Measurements from ENCODE around the gene SH3PXD2A. TPM values are rescaled to one million over a fixed set of nuclear protein-coding genes. Genes with fewer than 3 reads are reported as not detected.
A peak's percentile ranks its signal among the peaks of the same experiment; 100 is the strongest.

Gene SH3PXD2A, protein sequence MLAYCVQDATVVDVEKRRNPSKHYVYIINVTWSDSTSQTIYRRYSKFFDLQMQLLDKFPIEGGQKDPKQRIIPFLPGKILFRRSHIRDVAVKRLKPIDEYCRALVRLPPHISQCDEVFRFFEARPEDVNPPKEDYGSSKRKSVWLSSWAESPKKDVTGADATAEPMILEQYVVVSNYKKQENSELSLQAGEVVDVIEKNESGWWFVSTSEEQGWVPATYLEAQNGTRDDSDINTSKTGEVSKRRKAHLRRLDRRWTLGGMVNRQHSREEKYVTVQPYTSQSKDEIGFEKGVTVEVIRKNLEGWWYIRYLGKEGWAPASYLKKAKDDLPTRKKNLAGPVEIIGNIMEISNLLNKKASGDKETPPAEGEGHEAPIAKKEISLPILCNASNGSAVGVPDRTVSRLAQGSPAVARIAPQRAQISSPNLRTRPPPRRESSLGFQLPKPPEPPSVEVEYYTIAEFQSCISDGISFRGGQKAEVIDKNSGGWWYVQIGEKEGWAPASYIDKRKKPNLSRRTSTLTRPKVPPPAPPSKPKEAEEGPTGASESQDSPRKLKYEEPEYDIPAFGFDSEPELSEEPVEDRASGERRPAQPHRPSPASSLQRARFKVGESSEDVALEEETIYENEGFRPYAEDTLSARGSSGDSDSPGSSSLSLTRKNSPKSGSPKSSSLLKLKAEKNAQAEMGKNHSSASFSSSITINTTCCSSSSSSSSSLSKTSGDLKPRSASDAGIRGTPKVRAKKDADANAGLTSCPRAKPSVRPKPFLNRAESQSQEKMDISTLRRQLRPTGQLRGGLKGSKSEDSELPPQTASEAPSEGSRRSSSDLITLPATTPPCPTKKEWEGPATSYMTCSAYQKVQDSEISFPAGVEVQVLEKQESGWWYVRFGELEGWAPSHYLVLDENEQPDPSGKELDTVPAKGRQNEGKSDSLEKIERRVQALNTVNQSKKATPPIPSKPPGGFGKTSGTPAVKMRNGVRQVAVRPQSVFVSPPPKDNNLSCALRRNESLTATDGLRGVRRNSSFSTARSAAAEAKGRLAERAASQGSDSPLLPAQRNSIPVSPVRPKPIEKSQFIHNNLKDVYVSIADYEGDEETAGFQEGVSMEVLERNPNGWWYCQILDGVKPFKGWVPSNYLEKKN
- 50.3 TPM for total RNA-seq

DNA sequence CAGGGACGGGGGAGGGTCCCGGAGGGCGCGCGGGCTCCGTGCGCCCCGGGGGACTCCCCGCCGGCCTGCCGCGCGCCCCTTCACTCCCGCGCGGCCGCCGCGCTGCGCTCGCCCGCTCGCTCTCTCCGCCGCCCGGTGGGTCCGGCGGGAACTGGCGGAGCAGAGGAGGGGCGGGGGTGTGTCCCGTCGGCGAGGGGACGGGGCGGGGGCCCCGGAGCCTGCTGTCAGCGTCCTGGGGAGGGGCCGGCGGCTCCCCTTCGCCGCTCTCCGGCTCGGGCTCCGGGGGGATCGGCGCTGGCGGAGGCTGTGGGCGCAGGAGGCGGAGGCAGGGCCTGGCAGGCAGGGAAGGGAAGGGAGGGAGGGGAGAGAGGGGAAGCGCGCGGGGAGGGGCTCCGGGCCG, at the start of gene SH3PXD2A:
SH3PXD2A (minus strand) TSS at position 153 of the 400 bp plus-strand sequence. CDS start 310 bp downstream, outside the sequence.
- DNase-seq (ENCODE audit: low spot score): peak; percentile 62

DNA sequence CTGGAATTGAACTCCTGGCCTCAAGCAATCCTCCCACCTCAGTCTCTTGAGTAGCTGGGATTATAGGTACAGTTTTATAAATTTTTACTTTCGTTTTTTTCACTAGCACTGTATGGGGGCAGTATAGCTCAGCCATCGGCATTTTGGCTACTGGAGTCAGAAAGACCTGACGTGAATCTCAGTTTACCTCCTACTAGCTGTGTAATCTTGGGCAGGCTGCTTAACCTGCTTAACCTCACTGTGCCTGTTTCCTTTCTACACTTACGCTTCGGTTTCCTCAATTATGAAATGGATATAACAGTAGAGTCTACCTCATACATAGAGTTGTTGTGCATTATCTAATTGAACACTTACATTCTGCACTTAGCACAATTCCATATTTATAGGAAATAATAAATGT, 45.9 kb upstream of the SH3PXD2A start:
- no peak for DNase-seq (ENCODE audit: low spot score)

DNA sequence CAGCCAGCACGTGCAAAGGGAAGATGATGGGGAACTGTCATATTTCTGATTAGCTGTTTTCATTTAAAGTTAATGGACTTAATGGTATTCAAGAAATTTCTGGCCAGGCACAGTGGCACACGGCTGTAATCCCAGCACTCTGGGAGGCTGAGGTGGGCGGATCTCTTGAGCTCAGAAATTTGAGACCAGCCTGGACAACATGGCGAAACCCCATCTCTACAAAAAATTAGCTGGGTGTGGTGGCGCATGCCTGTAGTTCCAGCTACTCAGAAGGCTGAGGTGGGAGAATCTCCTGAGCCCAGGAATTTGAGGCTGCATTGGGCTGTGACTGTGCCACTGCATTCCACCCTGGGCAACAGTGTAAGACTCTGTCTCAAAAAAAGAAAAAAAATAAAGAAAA, 43.9 kb upstream of the SH3PXD2A start:
- no peak for DNase-seq (ENCODE audit: low spot score)

DNA sequence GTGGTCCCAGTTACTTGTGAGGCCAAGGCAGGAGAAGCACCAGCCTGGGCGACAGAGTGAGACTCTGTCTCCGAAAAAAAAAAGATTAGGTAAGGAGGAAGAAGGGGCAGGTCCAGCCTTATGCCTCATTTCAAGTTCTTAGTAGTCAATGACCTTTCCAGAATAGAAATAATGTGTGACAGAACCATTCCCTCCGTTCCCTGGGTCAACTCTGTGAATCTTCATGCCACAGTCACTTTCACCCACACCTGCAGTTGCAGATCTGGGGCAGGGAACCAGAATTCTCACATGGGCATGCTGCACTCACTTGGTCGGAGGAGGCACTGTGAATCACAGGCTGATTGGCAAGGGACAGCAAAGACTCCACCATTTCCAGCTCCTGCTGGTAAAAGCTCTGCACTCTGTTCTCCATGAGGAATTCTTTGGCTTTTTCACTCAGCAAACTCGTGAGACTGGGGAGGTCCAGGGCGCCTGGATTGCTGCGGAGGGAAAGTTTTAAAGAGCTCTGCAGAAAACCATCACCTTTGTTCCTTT, 41.9 kb upstream of the SH3PXD2A start:
- no peak for DNase-seq (ENCODE audit: low spot score)

DNA sequence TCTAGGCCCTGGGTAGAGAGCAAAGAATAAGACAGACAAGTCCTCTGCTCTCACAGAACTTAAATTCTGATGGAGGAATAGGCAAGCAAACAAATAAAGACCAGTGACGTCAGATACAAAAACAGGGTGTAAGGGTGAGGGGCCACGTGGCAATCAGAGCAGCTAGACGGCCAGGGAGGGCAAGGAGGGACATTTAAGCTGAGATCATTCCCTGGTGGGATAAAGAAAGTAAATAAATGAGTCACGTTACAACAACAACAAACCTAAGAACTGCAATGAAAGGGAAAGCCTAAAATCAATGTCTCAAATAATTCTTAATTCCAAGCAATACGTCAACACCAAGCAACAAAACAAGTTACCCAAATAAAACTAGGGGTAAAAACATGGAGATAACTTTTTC, 40.8 kb upstream of the SH3PXD2A start:
- DNase-seq (ENCODE audit: low spot score): no peak

DNA sequence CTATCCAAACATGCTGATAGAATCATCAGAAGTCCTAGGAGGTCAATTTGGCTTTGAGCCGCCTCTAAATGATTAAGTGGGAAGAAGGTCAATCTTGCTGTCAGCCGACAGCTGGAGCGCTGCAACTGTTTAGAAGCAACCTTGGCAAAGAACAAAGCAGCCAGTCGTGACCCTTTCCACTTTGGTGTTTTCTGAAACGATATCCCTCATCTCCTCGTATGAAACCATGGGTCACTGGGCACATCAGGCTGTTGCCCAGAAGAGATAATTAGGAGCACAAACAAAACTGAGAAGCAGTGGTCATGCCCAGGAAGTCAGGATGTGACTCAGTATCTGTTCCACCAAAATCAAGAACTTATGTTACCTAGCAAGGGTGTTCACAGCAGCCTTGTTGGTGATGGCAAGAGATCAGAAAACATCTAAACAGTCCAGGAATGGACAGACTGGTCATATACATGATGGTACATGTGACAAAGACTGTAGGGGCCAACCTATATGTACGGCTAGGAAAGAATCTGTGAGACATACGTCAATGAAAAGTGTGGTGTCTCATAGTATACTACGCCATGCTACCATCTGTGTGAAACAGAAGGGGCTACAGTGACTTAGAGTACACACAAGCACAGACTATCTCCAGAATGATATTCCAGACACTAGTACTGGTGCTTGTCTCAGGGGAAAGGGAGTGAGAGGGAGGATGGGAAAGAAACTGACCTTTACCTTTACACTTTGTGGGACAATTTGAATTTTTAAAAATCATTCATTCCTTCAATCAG, 40.2 kb upstream of the SH3PXD2A start:
- DNase-seq (ENCODE audit: low spot score): no peak

DNA sequence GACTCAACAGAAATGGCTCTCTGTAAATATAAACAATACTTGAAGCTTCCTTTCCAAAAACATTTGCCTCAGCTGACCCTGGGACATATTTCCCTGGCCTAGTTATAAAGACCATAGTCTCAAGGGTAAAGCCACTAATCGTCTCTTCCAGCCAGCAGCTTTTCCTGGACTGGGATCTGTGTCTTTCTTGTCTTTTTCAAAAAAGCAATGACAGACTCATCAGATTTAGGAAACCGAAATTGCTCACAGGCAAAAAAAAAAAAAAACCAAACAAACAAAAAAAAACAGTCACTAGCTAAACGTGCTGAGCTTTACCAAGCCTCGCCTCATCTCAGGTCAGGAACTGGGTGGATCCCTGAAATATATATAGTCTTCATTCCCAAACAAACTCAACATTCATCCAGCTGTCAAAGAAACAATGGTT, 39.1 kb upstream of the SH3PXD2A start:
- DNase-seq (ENCODE audit: low spot score): no peak

DNA sequence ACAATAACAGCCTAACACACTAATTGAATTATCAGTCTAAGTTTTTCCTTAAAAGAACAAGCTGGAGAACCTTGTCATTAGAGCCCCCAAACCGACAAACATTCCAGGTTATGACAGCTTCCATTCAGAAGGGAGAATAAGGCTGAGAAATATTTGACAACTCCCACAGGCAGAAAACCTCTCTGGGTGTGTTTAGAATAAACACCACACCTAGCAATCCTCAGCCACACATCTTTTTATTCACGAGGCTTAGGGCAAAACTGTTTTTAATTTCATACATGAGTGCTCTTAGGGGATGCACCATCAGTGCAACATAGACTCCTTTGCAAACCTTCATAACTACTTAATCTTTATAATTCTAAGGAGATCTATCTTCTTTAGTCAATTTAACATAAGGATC, 38.4 kb upstream of the SH3PXD2A start:
- no peak for DNase-seq (ENCODE audit: low spot score)

DNA sequence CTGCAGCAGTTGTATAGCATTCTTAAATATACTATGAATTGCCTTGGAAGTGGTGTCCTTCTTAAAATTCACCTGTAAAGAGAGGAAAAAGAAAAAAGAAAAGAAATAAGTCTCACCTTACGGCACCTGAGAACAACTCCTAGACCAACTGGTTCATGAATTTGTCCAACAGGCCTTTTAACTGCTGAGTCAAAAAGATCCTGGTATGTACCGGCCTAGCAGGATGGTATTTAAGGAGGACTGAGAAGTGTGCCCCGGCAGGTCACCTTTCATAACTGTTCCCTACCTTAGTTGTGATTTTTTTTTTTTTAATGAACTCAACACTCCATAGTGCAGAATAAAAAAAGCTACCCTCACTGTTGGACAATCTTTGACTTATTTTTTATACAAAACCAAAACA, 36.8 kb upstream of the SH3PXD2A start:
- DNase-seq (ENCODE audit: low spot score): no peak

DNA sequence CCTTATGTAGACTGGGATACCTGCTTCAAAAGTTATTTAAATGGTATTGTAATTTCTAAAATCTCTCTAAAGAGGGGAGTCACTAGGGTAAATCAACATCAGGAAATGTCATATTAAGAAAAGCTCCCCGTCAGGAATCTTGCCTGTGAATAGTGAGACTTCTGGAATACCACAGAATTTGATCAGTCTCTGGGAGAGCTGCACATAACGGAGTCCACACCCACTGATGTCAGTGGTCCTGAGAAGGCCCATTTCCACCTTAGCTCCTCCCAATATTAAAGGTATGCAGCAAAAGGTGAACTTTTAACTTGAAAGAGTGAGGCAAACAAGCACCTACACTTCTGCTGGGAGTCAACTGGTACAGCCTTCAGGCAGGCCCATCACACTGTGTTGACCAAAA, 35.3 kb upstream of the SH3PXD2A start:
- no peak for DNase-seq (ENCODE audit: low spot score)

DNA sequence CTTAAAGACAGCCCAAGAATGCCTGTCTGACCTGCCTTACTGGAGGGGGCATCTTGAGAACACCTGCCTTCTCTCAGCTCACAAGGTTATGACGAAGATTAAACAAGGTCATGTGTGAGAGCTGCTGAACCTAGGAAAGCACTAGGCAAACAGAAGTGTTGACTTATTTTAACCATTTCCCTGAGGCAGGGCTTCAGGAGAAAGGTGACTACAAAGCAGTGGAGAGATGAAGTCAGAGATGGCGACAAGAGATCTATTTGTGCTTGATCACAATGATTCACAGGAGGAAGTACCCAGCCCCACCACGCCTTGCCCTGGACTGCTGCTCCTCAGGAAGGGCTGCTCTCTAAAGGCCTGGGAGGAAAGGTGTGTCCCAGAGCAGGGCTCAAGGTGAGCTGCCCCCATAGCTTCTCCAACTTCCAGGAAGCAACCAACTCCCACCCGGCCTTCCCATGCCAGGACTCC, 34.9 kb upstream of the SH3PXD2A start:
- DNase-seq (ENCODE audit: low spot score): peak; percentile 89

DNA sequence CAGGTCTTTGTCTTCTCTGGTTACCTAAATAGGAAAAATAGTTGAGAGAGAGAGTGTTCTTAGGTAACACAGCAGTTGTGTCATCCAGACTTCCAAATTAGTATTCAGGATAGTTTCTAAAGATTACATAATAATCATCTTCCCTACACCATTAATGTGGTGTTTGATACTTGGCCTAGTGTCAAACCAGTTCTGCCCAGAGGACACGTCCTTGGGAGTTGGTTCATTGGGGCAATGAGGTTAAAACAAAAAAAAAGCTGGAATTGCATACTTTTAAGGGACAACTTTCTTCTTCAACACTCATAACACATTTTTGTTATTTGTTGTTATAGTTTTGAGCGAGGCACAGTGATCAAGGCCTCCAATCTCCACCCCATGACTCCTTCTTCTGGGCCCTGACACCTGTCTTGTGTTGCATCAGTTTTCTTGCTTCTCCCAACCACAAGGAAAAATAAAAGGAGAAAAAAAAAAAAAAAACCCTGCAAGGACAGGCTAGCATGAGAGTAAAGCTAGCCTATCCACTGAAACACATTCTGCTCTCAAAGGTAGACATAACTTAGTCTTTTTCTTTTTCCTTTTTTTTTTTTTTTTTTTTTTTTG, 33.8 kb upstream of the SH3PXD2A start:
- no peak for DNase-seq (ENCODE audit: low spot score)

DNA sequence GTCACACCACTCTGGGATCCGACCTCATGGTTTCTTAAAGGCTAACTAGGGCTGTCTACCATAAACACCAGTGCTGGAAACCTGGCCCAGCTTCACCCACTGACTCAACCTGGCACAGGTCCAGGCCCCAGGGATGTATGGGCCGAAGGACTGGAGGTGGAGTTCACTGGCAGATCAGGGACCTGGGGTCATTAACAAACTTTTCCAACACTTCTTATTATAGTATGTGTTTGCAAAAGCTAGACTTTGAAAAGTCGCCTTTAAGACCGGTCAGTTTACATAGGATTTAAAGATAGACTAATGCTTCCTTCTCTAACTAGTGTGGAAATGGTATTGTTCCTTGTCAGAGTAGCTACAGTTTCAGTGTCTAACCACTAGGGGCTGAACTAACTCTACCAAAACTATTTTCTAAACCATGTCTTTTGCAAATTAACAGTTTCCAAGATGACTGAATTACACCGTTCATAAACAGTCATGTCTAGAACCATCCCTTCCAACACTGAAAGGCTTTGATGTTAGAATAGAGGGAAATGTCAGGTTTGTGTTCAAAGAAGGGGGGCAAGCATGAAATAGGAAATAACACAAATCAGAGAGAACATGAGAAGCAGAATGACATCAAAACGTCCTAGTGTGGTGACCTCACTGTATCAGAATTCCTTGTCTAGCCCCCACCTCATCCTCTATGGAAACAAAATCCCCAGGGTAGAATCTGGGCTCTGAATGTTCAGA, 32.9 kb upstream of the SH3PXD2A start:
- DNase-seq (ENCODE audit: low spot score): peak; percentile 69

DNA sequence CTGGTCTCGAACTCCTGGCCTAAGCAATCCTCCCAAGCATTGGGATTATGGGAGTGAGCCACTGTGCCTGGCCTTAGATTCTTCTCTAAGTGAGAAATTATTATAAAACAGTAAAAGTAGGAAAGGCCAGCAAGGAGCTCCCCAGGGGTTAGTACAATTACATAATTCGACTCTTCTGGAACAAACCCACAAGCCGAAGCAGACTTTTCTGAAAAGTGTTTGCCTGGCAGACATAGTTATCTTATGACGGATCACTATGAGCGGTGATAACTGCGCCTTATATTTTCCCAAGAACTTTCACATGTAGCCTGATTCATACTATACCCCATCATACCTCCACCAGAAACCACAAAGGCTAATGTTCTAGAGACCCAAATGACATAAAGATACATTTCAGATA, 30.2 kb upstream of the SH3PXD2A start:
- no peak for DNase-seq (ENCODE audit: low spot score)

DNA sequence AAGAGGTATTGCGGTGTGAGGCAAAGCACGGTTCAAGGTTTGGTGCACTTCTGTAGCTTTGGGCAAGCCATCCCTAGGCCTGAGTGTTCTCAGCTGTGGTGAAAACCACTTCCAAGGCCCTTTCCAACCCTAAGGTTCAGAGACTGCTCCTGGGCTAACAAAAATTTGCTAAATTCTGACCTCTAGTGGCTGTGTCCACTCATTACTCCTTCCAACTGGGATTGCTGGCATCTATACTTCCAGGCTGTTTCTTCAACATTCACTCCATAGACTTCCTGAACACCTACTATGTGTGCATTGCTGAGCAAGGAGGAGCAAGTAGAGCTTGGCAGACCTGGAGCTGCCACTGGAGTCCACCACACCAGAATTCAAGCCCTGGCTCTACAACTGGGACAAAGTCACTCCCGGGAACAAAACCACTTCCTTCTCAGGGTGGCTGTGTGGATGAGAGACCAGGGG, 29.3 kb upstream of the SH3PXD2A start:
- DNase-seq (ENCODE audit: low spot score): no peak

DNA sequence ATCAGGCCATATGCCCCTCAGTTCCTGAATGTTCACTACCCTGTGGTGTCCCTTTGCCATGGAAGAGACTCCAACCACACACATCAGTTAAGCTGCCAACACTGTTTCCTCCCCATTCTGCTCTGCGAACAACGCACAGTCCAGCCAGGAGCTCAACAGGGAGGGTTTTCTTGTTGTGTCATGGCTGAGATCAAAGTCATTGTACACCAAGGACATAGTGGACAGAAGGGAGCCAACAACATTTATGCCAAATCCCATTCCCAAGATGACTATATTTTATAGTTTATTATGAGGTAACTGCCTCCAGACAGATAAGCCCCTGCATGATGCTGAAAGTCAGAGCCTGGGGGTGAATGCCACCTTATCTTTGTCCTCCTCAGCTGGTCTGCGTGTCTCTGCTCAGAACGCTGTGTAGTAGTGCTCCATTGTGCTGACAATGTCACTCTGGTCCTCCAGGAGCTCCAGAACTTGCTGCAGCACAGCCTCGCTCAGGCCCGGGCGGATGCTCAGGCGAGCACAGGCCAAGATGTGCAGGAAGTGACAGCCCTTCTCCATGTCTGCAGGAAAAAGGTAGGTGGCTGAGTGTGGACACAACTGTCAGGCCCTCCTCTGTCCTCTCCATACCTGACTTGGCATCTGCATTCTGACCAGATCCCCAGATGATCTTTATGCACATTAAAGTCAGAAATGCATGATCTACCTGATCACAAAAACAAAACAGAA, 27.1 kb upstream of the SH3PXD2A start:
- DNase-seq (ENCODE audit: low spot score): no peak

DNA sequence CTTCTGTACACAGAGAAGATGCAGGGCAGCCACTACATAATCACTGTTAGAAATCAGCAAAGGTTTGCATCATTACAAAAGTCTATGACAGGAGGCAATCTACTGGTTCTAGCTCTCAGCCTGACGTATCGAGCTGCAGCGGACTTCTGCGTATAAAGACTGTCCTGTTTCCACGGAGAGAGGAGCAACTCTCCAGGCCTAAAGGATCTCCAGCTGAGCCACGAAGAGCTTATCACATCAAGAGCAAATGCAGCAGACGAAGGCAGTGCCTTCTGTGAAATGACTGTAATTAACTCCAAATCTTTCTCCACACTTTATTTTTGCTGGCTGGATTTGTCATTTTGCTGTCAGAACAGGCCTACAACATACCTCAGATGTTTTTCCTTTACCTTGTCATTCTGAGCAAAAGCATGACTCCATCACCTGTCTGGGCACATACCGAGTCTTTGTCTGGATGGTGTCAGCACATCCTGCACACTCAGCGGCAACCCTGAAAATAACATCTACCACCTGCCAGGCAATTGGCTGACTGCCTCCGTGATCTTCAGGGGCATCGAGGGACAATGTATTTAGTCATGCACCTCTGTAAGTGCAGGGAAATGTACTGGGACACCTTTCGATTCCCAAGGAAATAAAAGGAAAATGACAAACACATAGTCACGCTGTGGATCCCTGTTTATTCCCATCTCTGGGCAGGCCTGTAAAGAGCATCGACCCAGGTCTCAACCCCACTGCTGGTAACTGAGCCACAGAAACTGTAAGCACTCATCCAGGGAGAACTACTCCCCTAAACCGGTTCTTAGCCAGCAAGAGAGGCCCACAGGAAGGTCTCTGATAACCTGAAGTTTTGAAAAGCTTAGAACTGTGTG, 26.3 kb upstream of the SH3PXD2A start:
- no peak for DNase-seq (ENCODE audit: low spot score)

DNA sequence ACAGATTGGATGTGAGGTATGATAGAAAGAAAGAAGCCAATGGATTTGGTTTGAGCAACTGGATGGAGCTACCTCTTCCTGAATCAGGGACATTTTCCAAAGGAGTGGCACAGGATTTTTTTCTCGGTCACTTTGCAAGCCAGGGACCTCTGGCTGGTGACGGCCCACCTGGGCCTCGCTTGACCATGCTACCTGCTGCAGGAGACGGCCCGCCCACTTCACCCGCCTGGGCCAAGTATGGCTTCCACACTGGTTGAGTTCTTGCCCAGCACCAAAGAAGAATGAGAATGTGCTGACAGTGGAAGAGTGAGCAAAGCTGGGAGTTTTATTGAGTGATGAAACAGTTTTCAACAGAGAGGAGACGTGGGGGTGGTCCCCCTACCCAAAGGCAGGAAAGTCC, 24.5 kb upstream of the SH3PXD2A start:
- no peak for DNase-seq (ENCODE audit: low spot score)
